Vagina (tissue), 2 donors: Measurements from ENCODE around the gene PDCD10.

Experiments used
- POLR2A ChIP-seq, 2 donors: fragments of 450-650 bp; IDR thresholded peaks; one replicate each; pipeline ENCODE4 v1.6.1; 2017; ENCODE audit warnings: antibody characterized with exemption in 2 of 2, mild to moderate bottlenecking in 2 of 2, moderate library complexity in 2 of 2
- POLR2AphosphoS5 ChIP-seq, 2 donors: sonication (generic); formaldehyde crosslinking; IDR thresholded peaks; one replicate each; pipeline ENCODE4 v1.9.0; 2017; ENCODE audit warnings: antibody characterized with exemption in 2 of 2, mild to moderate bottlenecking in 2 of 2, low read depth in 1 of 2; ENCODE audit not compliant: insufficient read depth in 1 of 2
- TF ChIP-seq, protein P1 (sequence below), 3 experiments: fragments of 450-650 bp in 2 of 3; fragments of 200-600 bp in 1 of 3; sonication (generic) in 1 of 3; IDR thresholded peaks; one replicate each; pipeline ENCODE4 v1.5.1; 2017 to 2019; ENCODE audit warnings: antibody characterized with exemption in 3 of 3, mild to moderate bottlenecking in 2 of 3, moderate library complexity in 2 of 3

DNA sequence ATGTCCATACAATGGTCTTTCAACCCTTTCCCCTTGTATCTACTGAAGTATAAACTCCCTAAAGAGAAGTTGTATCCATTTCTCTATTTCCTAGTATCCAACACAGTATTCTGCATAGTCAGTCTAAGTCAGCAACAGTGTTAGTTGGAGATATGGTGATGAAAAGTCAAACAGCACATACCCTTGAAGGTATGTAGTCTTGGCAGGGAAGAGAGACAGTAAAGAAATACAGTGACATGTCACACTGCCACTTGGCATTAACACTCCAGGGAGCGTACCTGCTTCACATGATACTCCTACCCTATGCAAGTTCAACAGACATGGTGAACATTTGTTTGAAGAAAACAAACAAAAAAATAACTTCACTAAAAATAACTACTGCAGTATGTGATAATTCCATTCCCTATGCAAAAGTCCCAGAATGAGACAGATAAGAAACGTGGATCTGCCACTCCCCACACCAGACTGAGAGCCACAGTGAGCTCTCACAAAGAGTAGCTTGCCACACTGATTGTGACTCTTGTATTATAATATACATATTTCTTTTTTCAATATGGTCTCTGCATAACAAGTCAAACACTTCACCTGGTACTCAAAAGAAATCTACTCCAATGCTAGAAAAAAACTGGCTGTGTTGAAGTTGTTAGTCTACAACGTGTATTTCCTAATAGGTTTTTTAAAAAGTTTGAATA is 5.9 kb downstream of the PDCD10 start:
- TF ChIP-seq, protein P1, sequence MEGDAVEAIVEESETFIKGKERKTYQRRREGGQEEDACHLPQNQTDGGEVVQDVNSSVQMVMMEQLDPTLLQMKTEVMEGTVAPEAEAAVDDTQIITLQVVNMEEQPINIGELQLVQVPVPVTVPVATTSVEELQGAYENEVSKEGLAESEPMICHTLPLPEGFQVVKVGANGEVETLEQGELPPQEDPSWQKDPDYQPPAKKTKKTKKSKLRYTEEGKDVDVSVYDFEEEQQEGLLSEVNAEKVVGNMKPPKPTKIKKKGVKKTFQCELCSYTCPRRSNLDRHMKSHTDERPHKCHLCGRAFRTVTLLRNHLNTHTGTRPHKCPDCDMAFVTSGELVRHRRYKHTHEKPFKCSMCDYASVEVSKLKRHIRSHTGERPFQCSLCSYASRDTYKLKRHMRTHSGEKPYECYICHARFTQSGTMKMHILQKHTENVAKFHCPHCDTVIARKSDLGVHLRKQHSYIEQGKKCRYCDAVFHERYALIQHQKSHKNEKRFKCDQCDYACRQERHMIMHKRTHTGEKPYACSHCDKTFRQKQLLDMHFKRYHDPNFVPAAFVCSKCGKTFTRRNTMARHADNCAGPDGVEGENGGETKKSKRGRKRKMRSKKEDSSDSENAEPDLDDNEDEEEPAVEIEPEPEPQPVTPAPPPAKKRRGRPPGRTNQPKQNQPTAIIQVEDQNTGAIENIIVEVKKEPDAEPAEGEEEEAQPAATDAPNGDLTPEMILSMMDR (IDR thresholded peaks at IDR 0.05) = no peak
- TF ChIP-seq POLR2A (IDR thresholded peaks at IDR 0.05) (no peak), POLR2AphosphoS5 (IDR thresholded peaks at IDR 0.05; ENCODE audit: insufficient read depth in 1 of 2, low read depth in 1 of 2) (no peak)
